CD14-positive monocyte (primary cell): ENCODE results near the gene TAOK1. TPM values are rescaled to one million over a fixed set of nuclear protein-coding genes. Genes with fewer than 3 reads are reported as not detected.

ENCODE experiments used
- DNase-seq, 3 donors: peaks; one replicate each; pipeline ENCODE4 v3.0.0-alpha.2; 2011 to 2022
- H2AFZ ChIP-seq: 2 replicates; pipeline ENCODE4 v1.6.0; 2012; ENCODE audit warnings: mild to moderate bottlenecking, low read depth, low read length, inconsistent platforms; ENCODE audit not compliant: insufficient read depth, poor library complexity, severe bottlenecking
- H3K27ac ChIP-seq, 2 donors: 1 replicate in 1 of 2; 2 replicates in 1 of 2; pipeline ENCODE4 v1.5.1; 2012 to 2013; ENCODE audit warnings: low read length in 2 of 2, control low read depth in 1 of 2, inconsistent platforms in 1 of 2, low read depth in 1 of 2, mild to moderate bottlenecking in 1 of 2
- H3K27me3 ChIP-seq, 2 donors: one replicate each; pipeline versions ENCODE4 v1.6.0 to v1.6.1; 2011 to 2013; ENCODE audit warnings: low read length in 2 of 2; ENCODE audit not compliant: control insufficient read depth in 2 of 2, insufficient read depth in 2 of 2
- H3K36me3 ChIP-seq, 2 donors: replicated peaks in 1 of 2; 1 replicate in 1 of 2; 2 replicates in 1 of 2; pipeline versions ENCODE4 v1.5.1 to v1.6.1; 2012 to 2013; ENCODE audit warnings: low read length in 2 of 2, control low read depth in 1 of 2, inconsistent platforms in 1 of 2, mild to moderate bottlenecking in 1 of 2; ENCODE audit not compliant: insufficient read depth in 2 of 2, control insufficient read depth in 1 of 2
- H3K4me1 ChIP-seq, 2 donors: 1 replicate in 1 of 2; 2 replicates in 1 of 2; pipeline versions ENCODE4 v1.5.1 to v1.6.1; 2012 to 2013; ENCODE audit warnings: low read length in 2 of 2, control low read depth in 1 of 2, inconsistent platforms in 1 of 2, mild to moderate bottlenecking in 1 of 2, moderate library complexity in 1 of 2; ENCODE audit not compliant: insufficient read depth in 2 of 2, control insufficient read depth in 1 of 2
- H3K4me2 ChIP-seq: replicated peaks from 2 replicates; pipeline ENCODE3; 2012; ENCODE audit warnings: low read length, moderate library complexity, mild to moderate bottlenecking; ENCODE audit not compliant: poor library complexity, severe bottlenecking; ENCODE audit errors: extremely low read depth
- H3K4me3 ChIP-seq, 3 experiments: fragments of 200-600 bp in 1 of 3; sonication (generic) in 1 of 3; replicated peaks in 1 of 3; 1 replicate in 2 of 3; 2 replicates in 1 of 3; pipeline ENCODE4 v1.5.1; 2011 to 2013; ENCODE audit warnings: low read length in 3 of 3, mild to moderate bottlenecking in 3 of 3, control low read depth in 2 of 3, low read depth in 2 of 3, inconsistent platforms in 1 of 3, moderate library complexity in 1 of 3
- H3K79me2 ChIP-seq: 2 replicates; pipeline ENCODE4 v1.6.0; 2012; ENCODE audit warnings: mild to moderate bottlenecking, control low read depth, inconsistent platforms, low read length, moderate library complexity; ENCODE audit not compliant: insufficient read depth
- H3K9ac ChIP-seq: 2 replicates; pipeline ENCODE4 v1.6.0; 2017; ENCODE audit warnings: low read length, mild to moderate bottlenecking; ENCODE audit not compliant: insufficient read depth, poor library complexity, severe bottlenecking
- H3K9me3 ChIP-seq, 2 donors: replicated peaks in 1 of 2; 1 replicate in 1 of 2; 2 replicates in 1 of 2; pipeline versions ENCODE4 v1.5.1 to v1.6.1; 2012 to 2013; ENCODE audit warnings: low read length in 2 of 2, control low read depth in 1 of 2; ENCODE audit not compliant: control insufficient read depth in 1 of 2, insufficient read depth in 1 of 2
- H4K20me1 ChIP-seq: 2 replicates; pipeline ENCODE4 v1.6.0; 2012; ENCODE audit warnings: mild to moderate bottlenecking, low read length, control low read depth, moderate library complexity; ENCODE audit not compliant: insufficient read depth
- H3K27ac Mint-ChIP-seq, 7 donors: one replicate each; pipeline ENCODE4 v1.8.0; 2020; ENCODE audit warnings: mild to moderate bottlenecking in 7 of 7, mixed read lengths in 7 of 7, moderate library complexity in 6 of 7, inconsistent platforms in 2 of 7
- H3K27me3 Mint-ChIP-seq, 3 donors: one replicate each; pipeline ENCODE4 v1.8.0; 2021 to 2022; ENCODE audit warnings: low read depth in 3 of 3, mild to moderate bottlenecking in 3 of 3, mixed read lengths in 3 of 3, moderate library complexity in 3 of 3, inconsistent platforms in 1 of 3
- H3K36me3 Mint-ChIP-seq, 2 donors: one replicate each; pipeline ENCODE4 v1.8.0; 2020; ENCODE audit warnings: mixed read lengths in 2 of 2, inconsistent platforms in 1 of 2, mild to moderate bottlenecking in 1 of 2
- H3K4me1 Mint-ChIP-seq: one replicate; pipeline ENCODE4 v1.8.0; 2020; ENCODE audit warnings: mild to moderate bottlenecking, mixed read lengths
- H3K4me3 Mint-ChIP-seq, 2 donors: one replicate each; pipeline ENCODE4 v1.8.0; 2020; ENCODE audit warnings: mild to moderate bottlenecking in 2 of 2, mixed read lengths in 2 of 2, moderate library complexity in 1 of 2
- H3K9me3 Mint-ChIP-seq, 7 donors: one replicate each; pipeline ENCODE4 v1.8.0; 2020 to 2022; ENCODE audit warnings: mixed read lengths in 7 of 7, mild to moderate bottlenecking in 6 of 7, moderate library complexity in 6 of 7, inconsistent platforms in 2 of 7
- WGBS: methylation state at CpG from one replicate; pipeline ENCODE4 v1.1.5; 2013; ENCODE audit warnings: missing lambda C conversion rate; ENCODE audit not compliant: insufficient coverage; 5-methylcytosine and 5-hydroxymethylcytosine counted together
- intact Hi-C, 2 donors: fragments of 100-400 bp; cut with micrococcal nuclease; formaldehyde crosslinking; loops; one replicate each; pipeline versions ENCODE4 v1.15.0 to v1.15.1; 2023
- polyA plus RNA-seq, 3 donors: library from polyadenylated mRNA; depleted of rRNA in 1 of 3; unstranded in 2 of 3; stranded (reverse) in 1 of 3; fragments of 300-500 nt in 2 of 3; fragments of >200 nt in 1 of 3; fragmentation: Illumina TruSeq in 2 of 3; gene quantifications; 1 replicate in 2 of 3; 2 replicates in 1 of 3; pipeline ENCODE4 v1.2.3, GENCODE V29; 2012 to 2021
- TF ChIP-seq, protein P1 (sequence below): fragments of 200-600 bp; IDR thresholded peaks from one replicate; pipeline ENCODE4 v1.8.0; 2022; ENCODE audit warnings: antibody characterized with exemption, mild to moderate bottlenecking

TAOK1 gene
- polyA plus RNA-seq, 3 donors: 2.4 to 13.9 (median 4.8) TPM

DNA sequence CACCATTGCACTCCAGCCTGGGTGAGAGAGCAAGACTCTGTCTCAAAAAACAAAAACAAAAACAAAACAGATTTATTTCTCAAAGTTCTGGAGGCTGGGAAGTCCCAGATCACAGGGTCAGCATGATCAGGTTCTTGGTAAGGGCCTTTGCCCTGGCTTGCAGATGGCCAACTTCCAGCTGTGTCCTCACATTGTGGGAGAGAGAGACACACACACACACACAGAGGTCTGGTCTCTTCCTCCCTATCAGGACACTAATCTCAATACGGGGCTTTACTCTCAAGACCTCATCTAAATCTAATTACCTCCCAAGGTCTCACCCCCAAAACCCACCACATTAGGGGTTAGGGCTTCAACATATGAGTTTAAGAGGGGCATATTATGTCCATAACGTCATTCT, 26.4 kb upstream of the TAOK1 start:
- Mint-ChIP-seq H3K36me3 (no peaks in the 10 kb centered on the region), H3K4me1 (no peaks in the 10 kb centered on the region), H3K9me3 (peaks cover 0 to 2% (median 0%) of the 10 kb centered on the region in 7 donors), H3K27me3 (peaks cover 0 to 3% (median 0%) of the 10 kb centered on the region in 3 donors), H3K4me3 (no peak overlapping the region), H3K27ac (no peak overlapping the region)
- H4K20me1 ChIP-seq: no peaks in the 10 kb centered on the region
- H3K4me2 ChIP-seq: no peak overlapping the region
- no peaks in the 10 kb centered on the region for H3K4me1 ChIP-seq
- TF ChIP-seq, protein P1, sequence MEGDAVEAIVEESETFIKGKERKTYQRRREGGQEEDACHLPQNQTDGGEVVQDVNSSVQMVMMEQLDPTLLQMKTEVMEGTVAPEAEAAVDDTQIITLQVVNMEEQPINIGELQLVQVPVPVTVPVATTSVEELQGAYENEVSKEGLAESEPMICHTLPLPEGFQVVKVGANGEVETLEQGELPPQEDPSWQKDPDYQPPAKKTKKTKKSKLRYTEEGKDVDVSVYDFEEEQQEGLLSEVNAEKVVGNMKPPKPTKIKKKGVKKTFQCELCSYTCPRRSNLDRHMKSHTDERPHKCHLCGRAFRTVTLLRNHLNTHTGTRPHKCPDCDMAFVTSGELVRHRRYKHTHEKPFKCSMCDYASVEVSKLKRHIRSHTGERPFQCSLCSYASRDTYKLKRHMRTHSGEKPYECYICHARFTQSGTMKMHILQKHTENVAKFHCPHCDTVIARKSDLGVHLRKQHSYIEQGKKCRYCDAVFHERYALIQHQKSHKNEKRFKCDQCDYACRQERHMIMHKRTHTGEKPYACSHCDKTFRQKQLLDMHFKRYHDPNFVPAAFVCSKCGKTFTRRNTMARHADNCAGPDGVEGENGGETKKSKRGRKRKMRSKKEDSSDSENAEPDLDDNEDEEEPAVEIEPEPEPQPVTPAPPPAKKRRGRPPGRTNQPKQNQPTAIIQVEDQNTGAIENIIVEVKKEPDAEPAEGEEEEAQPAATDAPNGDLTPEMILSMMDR: no peak
- no peak for DNase-seq
- no peaks in the 10 kb centered on the region for H3K79me2 ChIP-seq
- H3K9ac ChIP-seq: no peak overlapping the region
- 100% methylated on average over 1 of the region's 2 CpGs for WGBS
- H3K36me3 ChIP-seq: no peaks in the 10 kb centered on the region
- intact Hi-C loops: loop anchor here in 1 of 2 donors (10.0 kb wide), 1 partner anchor 201 kb away; the partner anchor contains the start of genes ABHD15 and TP53I13
- no peak overlapping the region for H2AFZ ChIP-seq
- H3K27me3 ChIP-seq: no peaks in the 10 kb centered on the region
- no peak overlapping the region for H3K4me3 ChIP-seq
- H3K9me3 ChIP-seq: no peaks in the 10 kb centered on the region
- no peak overlapping the region for H3K27ac ChIP-seq

DNA sequence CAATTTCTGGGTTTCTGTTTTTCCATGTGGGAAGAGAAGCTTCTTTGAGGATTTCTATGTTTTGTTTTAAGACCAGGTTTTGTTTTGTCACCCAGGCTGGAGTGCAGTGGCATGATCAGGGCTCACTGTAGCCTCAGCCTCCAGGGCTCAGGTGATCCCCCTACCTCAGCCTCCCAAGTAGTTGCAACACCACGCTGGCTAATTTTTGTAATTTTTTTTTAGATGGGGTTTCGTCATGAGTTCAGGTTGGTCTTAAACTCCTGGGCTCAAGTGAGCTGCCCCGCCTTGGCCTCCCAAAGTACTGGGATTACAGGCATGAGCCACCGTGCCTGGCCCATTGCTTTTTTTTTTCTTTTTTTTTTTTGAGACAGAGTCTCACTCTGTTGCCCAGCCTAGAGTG, 25.5 kb upstream of the TAOK1 start:
- H3K27ac ChIP-seq: no peak overlapping the region
- intact Hi-C loops: loop anchor here in 1 of 2 donors (10.0 kb wide), 1 partner anchor 200 kb away; the partner anchor contains the start of genes ABHD15 and TP53I13
- no peak overlapping the region for H3K4me3 ChIP-seq
- peaks cover under 1 to 2% of the 10 kb centered on the region in 2 donors for H3K4me1 ChIP-seq
- Mint-ChIP-seq H3K27me3 (peaks cover 0 to under 1% (median 0%) of the 10 kb centered on the region in 3 donors), H3K4me1 (no peaks in the 10 kb centered on the region), H3K9me3 (peaks cover 0 to 2% (median 0%) of the 10 kb centered on the region in 7 donors), H3K27ac (no peak overlapping the region), H3K36me3 (no peaks in the 10 kb centered on the region), H3K4me3 (no peak overlapping the region)
- no peaks in the 10 kb centered on the region for H3K79me2 ChIP-seq
- DNase-seq: no peak
- TF ChIP-seq, protein P1: no peak
- H3K4me2 ChIP-seq: no peak overlapping the region
- H4K20me1 ChIP-seq: no peaks in the 10 kb centered on the region
- no peaks in the 10 kb centered on the region for H3K27me3 ChIP-seq
- WGBS: 90% methylated on average over 3 of the region's 4 CpGs
- H3K36me3 ChIP-seq: no peaks in the 10 kb centered on the region
- H3K9me3 ChIP-seq: no peaks in the 10 kb centered on the region
- H3K9ac ChIP-seq: no peak overlapping the region
- no peak overlapping the region for H2AFZ ChIP-seq
